Measurements from ENCODE around the gene GPC2.
A peak's percentile ranks its signal among the peaks of the same experiment; 100 is the strongest.
"Not testable (repeated sequence)": the region's sequence is repeated elsewhere in the genome, so short reads cannot be mapped to it uniquely, and the experiment has no call there.

Gene GPC2

DNA sequence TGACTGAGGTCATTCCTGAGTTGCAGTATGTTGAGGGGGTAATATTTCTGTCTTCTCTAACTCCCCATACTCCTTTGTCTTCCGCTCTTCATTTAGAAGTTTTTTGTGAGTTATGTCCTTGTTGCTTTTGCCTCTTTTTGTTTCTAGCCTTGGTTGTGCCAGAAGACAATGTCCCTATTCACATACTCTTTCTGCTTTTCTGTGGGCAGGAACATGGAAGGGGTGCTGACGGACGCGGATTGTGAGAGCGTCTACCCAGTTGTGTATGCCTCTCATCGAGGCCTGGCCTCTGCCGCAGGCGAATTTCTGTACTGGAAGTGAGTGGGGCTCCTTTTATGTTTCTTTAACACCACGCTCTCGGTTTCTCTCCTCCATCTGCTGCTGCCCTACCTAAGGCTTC, 21.1 kb upstream of the GPC2 start:
- DNase-seq = no peak

DNA sequence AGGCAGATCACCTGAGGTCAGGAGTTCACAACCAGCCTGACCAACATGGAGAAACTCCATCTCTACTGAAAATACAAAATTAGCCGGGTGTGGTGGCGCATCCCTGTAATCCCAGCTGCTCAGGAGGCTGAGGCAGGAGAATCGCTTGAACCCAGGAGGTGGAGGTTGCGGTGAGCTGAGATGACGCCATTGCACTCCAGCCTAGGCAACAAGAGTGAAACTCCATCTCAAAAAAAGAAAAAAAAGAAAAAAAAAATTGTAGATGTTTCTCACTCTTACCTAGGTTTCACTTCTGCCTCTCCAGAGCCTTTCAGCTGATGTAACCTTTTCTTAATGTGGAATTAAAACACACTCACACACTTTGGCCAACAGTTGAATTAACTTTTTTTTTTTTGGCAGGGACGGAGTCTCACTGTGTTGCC, 18.7 kb upstream of the GPC2 start:
- DNase-seq = not testable (repeated sequence)

- no peak for DNase-seq
These were observed 18.0 kb upstream of the GPC2 start for GRCh38 chr7:100195222-100195621.

GRCh38 chr7:100192969-100193368, 15.8 kb upstream of the GPC2 start:
- no peak for DNase-seq

- DNase-seq = not testable (repeated sequence)
These were observed 15.2 kb upstream of the GPC2 start for GRCh38 chr7:100192281-100192862.

DNA sequence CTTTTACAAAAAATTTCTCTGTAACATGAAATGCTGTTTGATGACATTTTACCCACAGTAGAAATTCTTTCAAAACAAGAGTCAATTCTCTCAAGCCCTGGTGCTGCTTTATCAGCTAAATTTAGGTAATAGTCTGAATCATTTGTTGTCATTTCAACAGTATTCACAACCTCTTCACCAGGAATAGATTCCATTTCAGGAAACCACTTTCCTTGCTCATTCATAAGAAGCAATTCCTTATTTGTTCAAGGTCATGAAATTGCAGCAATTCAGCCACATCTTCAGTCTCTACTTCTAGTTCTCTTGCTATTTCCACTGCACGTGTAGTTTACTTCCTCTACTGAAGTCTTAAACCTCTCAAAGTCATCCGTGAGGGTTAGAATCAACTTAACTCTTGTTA, 14.6 kb upstream of the GPC2 start:
- no peak for DNase-seq

DNA sequence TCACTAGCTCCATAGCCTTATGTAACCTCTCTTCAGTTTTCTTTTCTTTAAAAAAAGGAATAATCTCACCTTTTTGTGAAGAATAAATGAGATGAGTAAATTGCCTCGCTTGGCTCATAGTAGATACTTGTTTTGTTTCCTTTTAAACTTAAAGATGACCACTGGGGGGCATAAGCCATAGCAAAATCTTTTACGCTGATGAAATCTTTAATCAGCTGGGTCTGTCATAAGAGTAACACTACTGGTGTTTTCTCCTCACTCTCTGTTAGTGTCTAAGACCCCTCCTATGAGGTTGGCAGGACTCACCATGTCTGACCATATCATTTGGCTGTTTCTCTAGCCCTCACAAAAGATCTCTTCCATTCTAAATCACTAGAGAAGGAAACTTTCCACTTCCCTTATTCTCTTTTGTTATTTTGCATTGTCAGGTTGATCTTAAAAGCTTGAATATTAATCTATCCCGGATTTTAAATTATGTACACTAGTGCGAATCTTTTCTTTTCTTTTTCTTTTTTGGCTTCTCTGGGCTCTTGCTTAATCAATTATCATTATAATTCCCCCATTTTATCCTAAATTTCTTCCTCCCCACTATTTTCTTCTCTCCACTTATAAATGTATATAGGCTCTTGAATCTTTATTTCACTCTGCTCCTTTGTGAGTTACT, 13.0 kb upstream of the GPC2 start:
- peak; percentile 36 for DNase-seq

DNA sequence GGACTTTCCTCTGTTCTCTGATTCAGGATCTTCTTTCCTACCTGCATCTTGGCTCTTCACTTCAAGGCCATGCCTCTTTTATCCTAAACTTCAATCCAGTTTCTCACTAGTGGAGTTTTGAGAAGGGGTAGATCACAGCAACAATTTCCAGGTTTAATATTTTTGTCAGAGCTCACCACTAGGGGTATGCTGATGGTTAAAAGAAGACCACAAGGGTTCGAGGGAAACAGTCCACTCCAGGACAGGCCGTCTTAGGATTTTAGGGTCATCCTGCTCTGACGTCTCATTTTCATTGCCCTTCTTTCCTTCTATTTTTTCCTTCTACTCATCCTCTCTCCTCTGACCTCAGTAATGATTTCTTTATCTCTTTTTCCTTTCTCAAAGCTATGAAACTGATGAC, 11.9 kb upstream of the GPC2 start:
- no peak for DNase-seq

DNA sequence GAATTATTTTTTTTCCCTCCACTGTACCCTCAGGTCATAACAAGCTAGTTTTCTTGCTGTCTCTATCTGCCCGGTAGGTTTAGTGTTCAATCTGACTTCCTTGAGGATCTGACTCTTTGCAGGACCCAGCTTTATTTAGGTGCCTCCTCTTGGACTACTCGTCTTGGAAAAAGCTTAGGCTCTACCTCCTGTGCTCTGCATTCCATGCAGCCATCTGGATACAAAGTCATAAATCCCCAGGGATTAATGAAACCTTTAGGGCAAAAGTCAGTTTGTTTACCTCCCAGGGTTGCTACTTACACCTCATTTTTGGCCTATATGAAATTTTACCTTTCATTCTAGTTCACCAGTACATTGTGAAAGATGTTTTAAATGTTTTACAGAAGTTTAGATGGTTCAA, 8.5 kb upstream of the GPC2 start:
- no peak for DNase-seq

- not testable (repeated sequence) for DNase-seq
These were observed 5.9 kb upstream of the GPC2 start for GRCh38 chr7:100183090-100183489.

DNA sequence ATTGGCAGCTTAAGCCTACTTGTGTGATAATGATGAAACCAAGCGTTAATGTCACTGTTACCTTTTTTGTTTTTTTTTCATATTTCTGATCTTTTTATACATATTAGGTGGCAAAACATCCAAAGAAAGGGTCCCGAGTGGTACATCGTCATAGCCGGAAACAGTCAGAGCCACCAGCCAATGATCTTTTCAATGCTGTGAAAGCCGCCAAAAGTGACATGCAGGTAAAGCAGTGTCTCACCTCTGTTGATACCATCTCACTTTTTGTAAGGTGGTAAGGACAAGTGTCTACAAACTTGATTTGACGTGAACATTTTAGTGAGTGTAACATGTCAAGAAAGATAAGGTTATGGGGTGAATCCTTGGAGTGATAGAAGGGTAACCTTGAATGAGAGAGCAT, 5.4 kb upstream of the GPC2 start:
- not testable (repeated sequence) for DNase-seq

- not testable (repeated sequence) for DNase-seq
These were observed 2.9 kb upstream of the GPC2 start for GRCh38 chr7:100180084-100180483.

DNA sequence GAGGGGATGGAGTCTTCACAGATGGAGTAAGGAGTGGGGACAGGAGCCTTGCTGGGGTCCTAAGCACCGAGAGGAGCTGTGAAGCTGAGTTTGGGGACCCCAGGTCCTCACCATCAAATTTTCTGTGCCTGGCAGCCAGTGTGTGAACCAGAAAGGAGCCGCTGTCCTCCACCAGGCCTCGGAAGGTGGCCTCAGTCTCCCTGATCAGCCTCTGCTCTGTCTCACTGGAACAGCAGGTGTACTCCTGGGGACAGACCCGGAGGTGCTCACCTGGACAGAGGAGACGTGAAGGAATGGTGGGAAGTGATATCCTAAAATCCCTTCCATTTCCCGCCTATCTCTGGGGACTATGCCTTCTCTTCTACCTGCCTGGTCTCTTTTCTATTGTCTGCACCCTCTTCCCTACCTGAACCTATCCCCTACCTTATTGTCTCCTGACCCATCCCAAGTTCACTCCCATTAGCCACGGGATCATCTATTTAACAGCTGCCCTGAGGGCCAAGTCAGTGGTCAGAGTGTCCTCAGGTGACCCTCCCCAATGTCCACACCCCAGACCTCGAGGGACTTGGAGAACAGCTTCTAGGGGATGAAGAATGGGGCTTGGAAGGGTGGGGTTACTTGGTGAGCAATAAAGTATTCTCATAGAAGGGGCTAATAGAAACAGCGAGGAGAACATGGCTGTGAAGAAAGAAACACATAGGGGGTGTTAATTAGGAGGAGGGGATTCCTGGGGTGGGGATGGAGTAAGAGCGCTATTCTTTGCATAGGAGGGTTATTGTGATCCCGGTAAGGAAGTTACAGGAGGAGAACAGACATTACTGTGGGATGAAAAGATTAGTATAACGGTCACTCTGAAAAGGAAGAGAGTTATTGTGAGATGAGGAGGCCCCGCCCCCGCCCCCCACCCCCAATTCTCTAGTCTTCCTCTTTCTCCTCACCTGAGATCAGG, 811 bp downstream of the GPC2 start:
- no peak for DNase-seq

DNA sequence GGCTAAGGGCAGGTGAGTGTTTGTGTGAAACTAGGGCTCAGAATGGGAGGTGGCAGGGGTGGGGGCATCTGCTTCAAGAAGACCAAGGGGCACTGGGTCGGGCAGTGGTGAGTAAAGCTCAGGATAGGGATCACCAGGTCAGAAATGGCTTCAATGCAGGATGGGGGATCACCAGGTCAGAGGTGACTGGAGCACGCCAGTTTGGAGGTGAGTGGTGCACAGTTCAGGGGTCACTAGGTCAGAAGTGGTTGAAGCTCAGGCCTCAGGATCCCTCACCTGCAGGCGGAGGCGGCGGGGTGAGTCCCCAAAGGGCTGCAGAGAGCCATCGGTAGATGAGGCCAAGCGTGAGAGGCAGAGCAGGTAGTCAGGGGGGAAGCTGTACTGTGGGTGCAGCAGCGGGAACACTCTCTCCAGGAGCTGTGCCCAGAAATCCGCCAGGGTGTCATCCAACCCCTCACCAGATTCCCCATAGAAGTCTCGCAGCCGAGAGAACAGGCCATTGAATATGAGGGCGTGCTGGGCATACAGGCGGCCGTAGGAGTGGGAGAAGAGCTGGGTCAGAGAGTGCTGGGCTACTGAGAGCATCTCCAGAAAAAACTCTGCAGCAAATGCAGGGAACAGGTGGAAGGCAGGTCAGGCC, 1.8 kb downstream of the GPC2 start:
- no peak for DNase-seq

DNA sequence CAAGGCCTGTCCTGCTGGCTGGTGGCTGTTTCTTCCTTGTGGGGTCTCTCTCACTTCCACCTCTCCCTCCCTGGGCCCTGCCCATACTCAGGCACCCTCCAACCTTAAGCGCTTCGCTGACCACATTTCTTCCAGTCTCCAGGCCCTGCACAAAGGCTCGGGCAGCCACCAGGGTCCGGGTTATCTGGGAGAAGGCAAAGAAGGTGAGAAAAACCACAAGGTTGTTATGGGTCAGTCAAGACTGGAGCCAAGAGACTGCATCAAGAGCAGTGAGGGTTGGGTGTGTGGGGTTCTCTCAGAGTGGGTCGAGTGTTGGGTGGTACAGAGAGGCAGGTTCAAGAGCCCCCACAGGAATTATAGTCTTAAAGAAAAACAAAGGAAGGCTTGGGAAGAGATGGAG, 2.6 kb downstream of the GPC2 start:
- no peak for DNase-seq

- no peak for DNase-seq
These were observed 3.2 kb downstream of the GPC2 start for GRCh38 chr7:100173806-100174495.

- peak; percentile 59 for DNase-seq
These were observed 5.3 kb downstream of the GPC2 start for GRCh38 chr7:100171840-100172239.

GRCh38 chr7:100171087-100171681, 6.0 kb downstream of the GPC2 start:
- DNase-seq = peak; percentile 74

DNA sequence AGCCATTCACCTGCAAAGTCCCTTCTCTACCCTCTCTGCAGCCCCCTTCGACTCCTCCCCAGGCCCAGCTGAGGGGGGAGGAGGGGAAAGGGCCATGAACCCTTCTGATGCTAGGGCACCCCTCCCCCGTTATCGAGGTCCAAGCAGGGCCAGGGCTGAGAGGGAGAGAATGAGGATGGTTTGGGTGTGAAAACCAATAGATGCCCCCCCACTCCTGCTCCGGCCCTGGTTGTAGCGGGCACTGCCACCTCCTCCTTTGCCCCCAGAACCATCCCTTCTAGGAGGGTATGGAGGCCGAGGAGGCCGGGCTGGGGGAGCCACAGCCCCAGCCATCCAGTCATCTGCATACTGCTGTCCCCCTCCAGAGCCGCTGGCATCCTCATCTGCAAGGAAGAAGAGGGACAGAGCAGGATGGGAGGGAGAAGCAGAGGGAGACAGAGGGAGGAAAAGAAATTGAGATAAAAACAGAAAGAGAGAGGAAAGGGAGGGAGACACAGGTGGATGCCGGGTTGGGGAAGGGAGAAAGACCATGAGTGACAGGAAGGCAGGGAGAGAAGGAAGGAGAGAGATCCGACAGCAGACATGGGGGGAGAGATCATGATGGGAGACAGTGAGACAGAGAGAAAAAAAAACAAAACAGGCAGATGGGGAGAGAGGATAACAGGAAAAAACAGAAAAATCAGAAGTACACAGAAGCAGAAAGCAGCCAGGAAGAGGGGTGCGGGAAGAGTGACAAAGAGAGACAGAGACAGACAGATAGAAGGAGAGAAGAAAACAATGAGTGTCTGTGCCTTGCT, 6.9 kb downstream of the GPC2 start:
- no peak for DNase-seq

- DNase-seq = peak; percentile 48
These were observed 7.9 kb downstream of the GPC2 start for GRCh38 chr7:100169147-100169850.

DNA sequence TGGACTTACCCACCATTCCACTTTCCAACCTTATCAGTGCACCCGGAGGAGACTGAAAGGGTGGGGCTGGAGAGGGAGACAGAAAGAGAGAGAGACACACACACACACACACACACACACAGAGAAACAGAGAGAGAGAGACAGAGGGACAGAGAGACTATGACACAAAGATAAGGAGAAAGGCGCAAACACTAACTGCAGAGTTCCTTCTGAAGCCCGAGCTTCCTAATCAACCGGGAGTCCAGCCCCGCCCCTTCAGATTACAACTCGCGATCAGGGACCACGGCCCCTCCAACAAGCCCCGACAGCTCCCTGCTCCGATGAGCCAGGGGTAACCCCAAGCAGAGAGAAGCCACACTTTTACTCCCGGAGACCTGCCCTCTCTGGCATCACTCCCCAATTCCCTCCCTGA, 9.3 kb downstream of the GPC2 start:
- peak; percentile 53 for DNase-seq

Measured in DMS53 (cell line).